Measurements from ENCODE around the gene ADAM11.

DNA sequence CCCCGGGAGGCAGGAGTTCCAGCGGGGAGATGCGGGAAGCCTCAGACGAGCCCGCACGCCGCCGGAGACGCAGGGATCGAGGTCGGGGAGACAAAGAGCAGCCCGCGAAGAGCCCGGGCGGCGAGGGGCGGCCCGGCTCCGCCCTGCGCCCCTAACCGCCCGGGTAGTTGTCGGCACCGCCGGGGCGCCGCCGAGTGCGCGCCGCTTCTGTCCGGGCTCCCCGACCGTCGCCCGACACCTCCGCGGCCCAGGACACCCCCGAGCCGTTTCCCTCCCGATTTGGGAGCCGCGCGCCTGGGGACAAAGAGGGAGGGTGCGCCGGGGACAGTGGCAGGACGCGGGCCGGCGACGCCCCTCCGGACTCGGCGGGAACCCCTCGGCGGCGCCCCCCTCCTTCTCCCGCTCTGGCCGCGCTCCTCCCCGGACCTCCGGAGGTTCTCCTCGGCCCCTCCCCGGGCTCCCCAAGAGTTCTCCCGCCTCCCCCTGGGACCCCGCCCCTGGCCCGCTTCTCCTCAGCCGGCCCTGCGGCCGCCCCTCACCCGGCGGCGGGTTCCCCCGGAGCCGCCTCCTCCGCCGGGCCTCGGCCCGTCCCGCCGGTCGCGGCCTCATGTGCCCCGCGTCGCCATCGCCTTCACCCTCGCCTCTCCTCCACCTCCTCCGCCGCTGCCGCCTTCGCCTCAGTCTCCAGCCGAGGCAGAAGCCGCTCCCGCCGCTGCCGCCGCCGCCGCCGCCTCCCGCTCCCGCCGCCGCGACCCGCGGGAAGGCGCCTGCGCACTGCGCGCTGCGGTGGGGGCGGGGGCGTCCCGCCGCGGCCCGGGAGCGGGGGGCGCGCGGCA lies 71.0 kb downstream of the ADAM11 start, which contains the start of gene GJC1:
- TF ChIP-seq BHLHE40 (IDR thresholded peaks at IDR 0.05; ENCODE audit: low read depth, low read length) (no peak), POLR2A (IDR thresholded peaks at IDR 0.05; ENCODE audit: low read length) (peak; percentile 72), CEBPB (IDR thresholded peaks at IDR 0.05) (no peak), CHD2 (IDR thresholded peaks at IDR 0.05; ENCODE audit: low read length, partially characterized antibody) (no peak), EP300 (IDR thresholded peaks at IDR 0.05) (no peak)
- TF ChIP-seq, protein P1, sequence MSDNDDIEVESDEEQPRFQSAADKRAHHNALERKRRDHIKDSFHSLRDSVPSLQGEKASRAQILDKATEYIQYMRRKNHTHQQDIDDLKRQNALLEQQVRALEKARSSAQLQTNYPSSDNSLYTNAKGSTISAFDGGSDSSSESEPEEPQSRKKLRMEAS (IDR thresholded peaks at IDR 0.05): 0 out of 2 replicates have a peak, but pooled peaks have one; percentile 38
- TF ChIP-seq, protein P2, sequence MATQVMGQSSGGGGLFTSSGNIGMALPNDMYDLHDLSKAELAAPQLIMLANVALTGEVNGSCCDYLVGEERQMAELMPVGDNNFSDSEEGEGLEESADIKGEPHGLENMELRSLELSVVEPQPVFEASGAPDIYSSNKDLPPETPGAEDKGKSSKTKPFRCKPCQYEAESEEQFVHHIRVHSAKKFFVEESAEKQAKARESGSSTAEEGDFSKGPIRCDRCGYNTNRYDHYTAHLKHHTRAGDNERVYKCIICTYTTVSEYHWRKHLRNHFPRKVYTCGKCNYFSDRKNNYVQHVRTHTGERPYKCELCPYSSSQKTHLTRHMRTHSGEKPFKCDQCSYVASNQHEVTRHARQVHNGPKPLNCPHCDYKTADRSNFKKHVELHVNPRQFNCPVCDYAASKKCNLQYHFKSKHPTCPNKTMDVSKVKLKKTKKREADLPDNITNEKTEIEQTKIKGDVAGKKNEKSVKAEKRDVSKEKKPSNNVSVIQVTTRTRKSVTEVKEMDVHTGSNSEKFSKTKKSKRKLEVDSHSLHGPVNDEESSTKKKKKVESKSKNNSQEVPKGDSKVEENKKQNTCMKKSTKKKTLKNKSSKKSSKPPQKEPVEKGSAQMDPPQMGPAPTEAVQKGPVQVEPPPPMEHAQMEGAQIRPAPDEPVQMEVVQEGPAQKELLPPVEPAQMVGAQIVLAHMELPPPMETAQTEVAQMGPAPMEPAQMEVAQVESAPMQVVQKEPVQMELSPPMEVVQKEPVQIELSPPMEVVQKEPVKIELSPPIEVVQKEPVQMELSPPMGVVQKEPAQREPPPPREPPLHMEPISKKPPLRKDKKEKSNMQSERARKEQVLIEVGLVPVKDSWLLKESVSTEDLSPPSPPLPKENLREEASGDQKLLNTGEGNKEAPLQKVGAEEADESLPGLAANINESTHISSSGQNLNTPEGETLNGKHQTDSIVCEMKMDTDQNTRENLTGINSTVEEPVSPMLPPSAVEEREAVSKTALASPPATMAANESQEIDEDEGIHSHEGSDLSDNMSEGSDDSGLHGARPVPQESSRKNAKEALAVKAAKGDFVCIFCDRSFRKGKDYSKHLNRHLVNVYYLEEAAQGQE (IDR thresholded peaks at IDR 0.05): no peak
- TF ChIP-seq, protein P3, sequence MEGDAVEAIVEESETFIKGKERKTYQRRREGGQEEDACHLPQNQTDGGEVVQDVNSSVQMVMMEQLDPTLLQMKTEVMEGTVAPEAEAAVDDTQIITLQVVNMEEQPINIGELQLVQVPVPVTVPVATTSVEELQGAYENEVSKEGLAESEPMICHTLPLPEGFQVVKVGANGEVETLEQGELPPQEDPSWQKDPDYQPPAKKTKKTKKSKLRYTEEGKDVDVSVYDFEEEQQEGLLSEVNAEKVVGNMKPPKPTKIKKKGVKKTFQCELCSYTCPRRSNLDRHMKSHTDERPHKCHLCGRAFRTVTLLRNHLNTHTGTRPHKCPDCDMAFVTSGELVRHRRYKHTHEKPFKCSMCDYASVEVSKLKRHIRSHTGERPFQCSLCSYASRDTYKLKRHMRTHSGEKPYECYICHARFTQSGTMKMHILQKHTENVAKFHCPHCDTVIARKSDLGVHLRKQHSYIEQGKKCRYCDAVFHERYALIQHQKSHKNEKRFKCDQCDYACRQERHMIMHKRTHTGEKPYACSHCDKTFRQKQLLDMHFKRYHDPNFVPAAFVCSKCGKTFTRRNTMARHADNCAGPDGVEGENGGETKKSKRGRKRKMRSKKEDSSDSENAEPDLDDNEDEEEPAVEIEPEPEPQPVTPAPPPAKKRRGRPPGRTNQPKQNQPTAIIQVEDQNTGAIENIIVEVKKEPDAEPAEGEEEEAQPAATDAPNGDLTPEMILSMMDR (IDR thresholded peaks at IDR 0.05): no peak
- TF ChIP-seq, protein P4, sequence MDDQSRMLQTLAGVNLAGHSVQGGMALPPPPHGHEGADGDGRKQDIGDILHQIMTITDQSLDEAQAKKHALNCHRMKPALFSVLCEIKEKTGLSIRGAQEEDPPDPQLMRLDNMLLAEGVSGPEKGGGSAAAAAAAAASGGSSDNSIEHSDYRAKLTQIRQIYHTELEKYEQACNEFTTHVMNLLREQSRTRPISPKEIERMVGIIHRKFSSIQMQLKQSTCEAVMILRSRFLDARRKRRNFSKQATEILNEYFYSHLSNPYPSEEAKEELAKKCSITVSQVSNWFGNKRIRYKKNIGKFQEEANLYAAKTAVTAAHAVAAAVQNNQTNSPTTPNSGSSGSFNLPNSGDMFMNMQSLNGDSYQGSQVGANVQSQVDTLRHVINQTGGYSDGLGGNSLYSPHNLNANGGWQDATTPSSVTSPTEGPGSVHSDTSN (IDR thresholded peaks at IDR 0.05): no peak
- TF ChIP-seq, protein P5, sequence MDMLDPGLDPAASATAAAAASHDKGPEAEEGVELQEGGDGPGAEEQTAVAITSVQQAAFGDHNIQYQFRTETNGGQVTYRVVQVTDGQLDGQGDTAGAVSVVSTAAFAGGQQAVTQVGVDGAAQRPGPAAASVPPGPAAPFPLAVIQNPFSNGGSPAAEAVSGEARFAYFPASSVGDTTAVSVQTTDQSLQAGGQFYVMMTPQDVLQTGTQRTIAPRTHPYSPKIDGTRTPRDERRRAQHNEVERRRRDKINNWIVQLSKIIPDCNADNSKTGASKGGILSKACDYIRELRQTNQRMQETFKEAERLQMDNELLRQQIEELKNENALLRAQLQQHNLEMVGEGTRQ (IDR thresholded peaks at IDR 0.05): no peak
- TF ChIP-seq, protein P6, sequence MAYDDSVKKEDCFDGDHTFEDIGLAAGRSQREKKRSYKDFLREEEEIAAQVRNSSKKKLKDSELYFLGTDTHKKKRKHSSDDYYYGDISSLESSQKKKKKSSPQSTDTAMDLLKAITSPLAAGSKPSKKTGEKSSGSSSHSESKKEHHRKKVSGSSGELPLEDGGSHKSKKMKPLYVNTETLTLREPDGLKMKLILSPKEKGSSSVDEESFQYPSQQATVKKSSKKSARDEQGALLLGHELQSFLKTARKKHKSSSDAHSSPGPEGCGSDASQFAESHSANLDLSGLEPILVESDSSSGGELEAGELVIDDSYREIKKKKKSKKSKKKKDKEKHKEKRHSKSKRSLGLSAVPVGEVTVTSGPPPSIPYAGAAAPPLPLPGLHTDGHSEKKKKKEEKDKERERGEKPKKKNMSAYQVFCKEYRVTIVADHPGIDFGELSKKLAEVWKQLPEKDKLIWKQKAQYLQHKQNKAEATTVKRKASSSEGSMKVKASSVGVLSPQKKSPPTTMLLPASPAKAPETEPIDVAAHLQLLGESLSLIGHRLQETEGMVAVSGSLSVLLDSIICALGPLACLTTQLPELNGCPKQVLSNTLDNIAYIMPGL (CRISPR knock-in tag; IDR thresholded peaks at IDR 0.05; ENCODE audit: borderline replicate concordance): no peak; the same call in 1 of the 2 replicates

Data from A549 (cell line).